ENCODE measurements around the gene SUV39H1.

SUV39H1 gene

DNA sequence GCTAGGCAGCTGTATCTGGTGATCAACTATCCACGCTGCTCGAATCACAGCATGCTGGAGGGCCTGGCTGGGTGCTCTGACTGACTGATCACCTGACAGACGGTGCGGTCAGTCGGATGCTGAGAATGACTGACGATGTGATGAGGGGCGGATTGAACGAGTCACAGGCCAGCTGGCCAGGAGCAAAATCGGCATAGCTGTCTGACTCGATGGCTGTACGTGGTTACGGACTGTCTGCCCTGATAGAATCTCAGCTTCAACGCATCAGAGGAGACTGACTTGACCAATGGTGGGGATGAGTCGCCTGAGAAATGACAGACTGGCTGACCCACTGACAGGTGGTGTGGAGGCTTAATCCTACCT is 1.0 kb upstream of the SUV39H1 start:
- H3K27ac ChIP-seq, result no peak overlapping the region
- in situ Hi-C loops (cut with HindIII; ENCODE audit: low pct_ligation_motif_present, low sequenced_read_pairs), result no loop called here
- TF ChIP-seq, protein P1, sequence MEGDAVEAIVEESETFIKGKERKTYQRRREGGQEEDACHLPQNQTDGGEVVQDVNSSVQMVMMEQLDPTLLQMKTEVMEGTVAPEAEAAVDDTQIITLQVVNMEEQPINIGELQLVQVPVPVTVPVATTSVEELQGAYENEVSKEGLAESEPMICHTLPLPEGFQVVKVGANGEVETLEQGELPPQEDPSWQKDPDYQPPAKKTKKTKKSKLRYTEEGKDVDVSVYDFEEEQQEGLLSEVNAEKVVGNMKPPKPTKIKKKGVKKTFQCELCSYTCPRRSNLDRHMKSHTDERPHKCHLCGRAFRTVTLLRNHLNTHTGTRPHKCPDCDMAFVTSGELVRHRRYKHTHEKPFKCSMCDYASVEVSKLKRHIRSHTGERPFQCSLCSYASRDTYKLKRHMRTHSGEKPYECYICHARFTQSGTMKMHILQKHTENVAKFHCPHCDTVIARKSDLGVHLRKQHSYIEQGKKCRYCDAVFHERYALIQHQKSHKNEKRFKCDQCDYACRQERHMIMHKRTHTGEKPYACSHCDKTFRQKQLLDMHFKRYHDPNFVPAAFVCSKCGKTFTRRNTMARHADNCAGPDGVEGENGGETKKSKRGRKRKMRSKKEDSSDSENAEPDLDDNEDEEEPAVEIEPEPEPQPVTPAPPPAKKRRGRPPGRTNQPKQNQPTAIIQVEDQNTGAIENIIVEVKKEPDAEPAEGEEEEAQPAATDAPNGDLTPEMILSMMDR (IDR thresholded peaks at IDR 0.05; ENCODE audit: low read depth, low read length, missing control alignments), result no peak

DNA sequence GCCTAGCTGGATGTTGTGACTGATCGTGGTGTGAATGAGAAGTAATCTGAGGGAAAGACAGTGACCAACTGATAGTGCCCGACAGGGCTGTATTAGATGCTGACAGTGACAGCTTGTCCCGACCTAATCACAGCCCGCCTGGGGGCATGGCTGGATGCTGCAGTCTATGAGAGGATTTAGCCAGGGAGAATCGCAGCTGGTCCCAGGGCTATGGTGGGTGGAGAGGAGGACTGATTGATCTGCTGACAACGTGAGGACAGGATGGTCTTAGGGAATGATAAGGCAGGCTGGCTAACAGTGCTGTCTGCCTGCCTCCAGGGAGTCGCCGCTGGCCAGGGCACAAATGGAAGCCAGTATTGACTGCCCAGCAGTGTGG is 621 bp upstream of the SUV39H1 start:
- no peaks in the 10 kb centered on the region for H3K36me3 ChIP-seq (replicated peaks)
- in situ Hi-C loops (cut with HindIII; ENCODE audit: low pct_ligation_motif_present, low sequenced_read_pairs), result no loop called here
- DNase-seq, result no peak
- peak overlapping the region; percentile 18 for H3K27ac ChIP-seq
- peak overlapping the region; percentile 64 for H3K4me3 ChIP-seq (ENCODE audit: low read depth, low read length)
- no peaks in the 10 kb centered on the region for H3K27me3 ChIP-seq (replicated peaks)
- TF ChIP-seq, protein P1 (IDR thresholded peaks at IDR 0.05; ENCODE audit: low read depth, low read length, missing control alignments), result no peak

More for the DNA sequence above, 1.0 kb upstream of the SUV39H1 start:
- no peak for DNase-seq
- Histone ChIP-seq H3K36me3 (replicated peaks) (no peaks in the 10 kb centered on the region), H3K4me3 (ENCODE audit: low read depth, low read length) (peak overlapping the region; percentile 64), H3K27me3 (replicated peaks) (no peaks in the 10 kb centered on the region)

DNA sequence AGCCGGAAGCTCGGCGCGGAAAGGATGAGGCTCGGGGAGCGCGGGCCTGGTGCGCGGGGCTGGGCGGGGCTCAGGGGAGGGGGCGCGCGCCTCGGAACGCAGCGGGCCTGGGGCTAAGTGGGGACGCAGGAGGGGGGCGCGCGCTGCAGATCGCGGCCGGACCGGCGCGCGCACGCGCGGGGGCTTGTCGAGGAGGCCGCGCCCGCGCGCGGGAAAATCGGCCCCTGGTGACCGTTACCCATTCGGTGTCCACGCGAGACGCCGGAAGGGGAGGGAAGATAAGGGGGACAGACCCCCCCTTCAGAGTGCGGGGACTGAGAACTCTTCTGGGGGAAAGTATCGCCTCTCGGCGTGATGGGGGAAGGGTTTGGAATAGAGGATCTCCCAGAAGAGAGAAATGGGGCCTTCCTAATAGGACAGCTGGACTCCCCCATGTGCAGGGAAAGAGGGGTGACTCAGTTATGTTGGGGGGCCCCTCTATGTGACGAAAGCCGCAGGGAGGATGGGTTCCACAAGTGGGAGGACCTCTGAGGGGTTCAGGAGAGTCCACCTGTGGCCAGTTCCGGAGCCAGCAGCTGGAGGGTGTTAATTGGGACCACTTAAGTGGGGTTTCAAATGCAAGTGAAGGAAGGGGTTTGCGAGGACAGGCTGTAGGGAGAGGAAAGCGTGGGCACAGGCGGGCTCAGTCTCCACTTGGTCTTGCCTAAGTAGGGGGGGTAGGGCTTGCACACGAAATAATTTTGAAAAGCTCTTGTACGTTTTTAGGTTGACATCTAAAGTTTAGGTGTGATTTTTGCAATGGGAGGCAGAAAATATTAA is 584 bp downstream of the SUV39H1 start:
- Histone ChIP-seq H3K36me3 (replicated peaks) (no peaks in the 10 kb centered on the region), H3K27me3 (replicated peaks) (no peaks in the 10 kb centered on the region), H3K27ac (peak overlapping the region; percentile 40), H3K4me3 (ENCODE audit: low read depth, low read length) (peak overlapping the region; percentile 63)
- TF ChIP-seq, protein P1 (IDR thresholded peaks at IDR 0.05; ENCODE audit: low read depth, low read length, missing control alignments), result no peak
- in situ Hi-C loops (cut with HindIII; ENCODE audit: low pct_ligation_motif_present, low sequenced_read_pairs), result no loop called here
- DNase-seq, result no peak

DNA sequence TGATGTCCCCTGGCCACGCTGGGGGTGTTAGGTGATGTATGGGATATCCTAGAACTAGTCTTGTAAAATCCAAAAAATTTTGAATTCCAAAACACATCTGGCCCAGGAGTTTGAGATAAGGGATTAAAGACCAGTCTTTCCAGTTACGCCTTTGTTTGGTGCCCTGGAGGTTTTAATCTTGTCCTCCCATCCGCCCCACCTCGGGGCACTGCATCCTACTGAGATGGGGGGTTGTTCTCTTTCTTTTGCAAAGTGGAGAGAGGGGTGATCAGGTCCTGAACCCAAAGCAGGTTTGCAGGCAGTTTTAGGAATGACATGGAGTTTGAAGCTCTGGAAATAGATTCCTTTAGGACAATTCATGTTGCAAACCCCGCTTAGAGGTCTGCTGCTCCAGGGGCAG is 1.8 kb downstream of the SUV39H1 start:
- DNase-seq, result no peak
- Histone ChIP-seq H3K27ac (no peak overlapping the region), H3K36me3 (replicated peaks) (no peaks in the 10 kb centered on the region), H3K4me3 (ENCODE audit: low read depth, low read length) (no peak overlapping the region), H3K27me3 (replicated peaks) (no peaks in the 10 kb centered on the region)
- TF ChIP-seq, protein P1 (IDR thresholded peaks at IDR 0.05; ENCODE audit: low read depth, low read length, missing control alignments), result no peak
- in situ Hi-C loops (cut with HindIII; ENCODE audit: low pct_ligation_motif_present, low sequenced_read_pairs), result no loop called here

DNA sequence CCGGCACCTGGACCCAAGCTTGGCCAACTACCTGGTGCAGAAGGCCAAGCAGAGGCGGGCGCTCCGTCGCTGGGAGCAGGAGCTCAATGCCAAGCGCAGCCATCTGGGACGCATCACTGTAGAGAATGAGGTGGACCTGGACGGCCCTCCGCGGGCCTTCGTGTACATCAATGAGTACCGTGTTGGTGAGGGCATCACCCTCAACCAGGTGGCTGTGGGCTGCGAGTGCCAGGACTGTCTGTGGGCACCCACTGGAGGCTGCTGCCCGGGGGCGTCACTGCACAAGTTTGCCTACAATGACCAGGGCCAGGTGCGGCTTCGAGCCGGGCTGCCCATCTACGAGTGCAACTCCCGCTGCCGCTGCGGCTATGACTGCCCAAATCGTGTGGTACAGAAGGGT is 3.7 kb downstream of the SUV39H1 start:
- TF ChIP-seq, protein P1 (IDR thresholded peaks at IDR 0.05; ENCODE audit: low read depth, low read length, missing control alignments), result no peak

More for the DNA sequence above, 3.7 kb downstream of the SUV39H1 start:
- no peak overlapping the region for H3K4me3 ChIP-seq (ENCODE audit: low read depth, low read length)
- in situ Hi-C loops (cut with HindIII; ENCODE audit: low pct_ligation_motif_present, low sequenced_read_pairs), result no loop called here
- no peaks in the 10 kb centered on the region for H3K27me3 ChIP-seq (replicated peaks)
- DNase-seq, result no peak
- no peaks in the 10 kb centered on the region for H3K36me3 ChIP-seq (replicated peaks)
- no peak overlapping the region for H3K27ac ChIP-seq

All from brain microvascular endothelial cell (primary cell).